Hematopoietic multipotent progenitor cell treated with erythropoietin and hydrocortisone succinate and interleukin-3 and kit ligand, for 6 days (in vitro differentiated cells): ENCODE data around the gene RNF207.

ENCODE experiments used
- DNase-seq: peaks from one replicate; pipeline ENCODE4 v3.0.0-alpha.2; 2015

Gene RNF207

GRCh38 chr1:6174621-6175410, 31.1 kb upstream of the RNF207 start:
- DNase-seq, result no peak

GRCh38 chr1:6175411-6175828, 30.5 kb upstream of the RNF207 start:
- DNase-seq, result no peak

DNA sequence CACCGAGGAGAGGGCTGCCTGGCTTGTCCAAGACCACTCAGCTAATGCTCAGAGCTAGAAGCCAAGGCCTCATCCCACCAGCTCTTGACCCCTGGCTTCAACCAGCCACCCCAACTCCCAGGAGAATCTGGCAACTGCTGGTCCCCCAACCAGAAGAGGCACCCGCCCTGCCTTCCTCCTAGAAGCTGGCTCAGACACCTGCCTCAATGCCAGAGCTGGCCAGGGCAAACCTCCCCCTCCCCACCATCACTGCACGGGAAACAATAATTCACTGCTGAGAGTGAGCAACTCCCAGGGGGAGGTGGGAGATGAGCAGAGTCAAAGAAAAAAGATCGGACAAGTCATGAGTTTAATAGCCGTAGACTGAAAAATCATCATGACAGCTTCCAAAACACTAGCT, 29.1 kb upstream of the RNF207 start:
- DNase-seq, result no peak

- no peak for DNase-seq
Measured at GRCh38 chr1:6177681-6178380, 28.1 kb upstream of the RNF207 start.

GRCh38 chr1:6178751-6179563, 27.0 kb upstream of the RNF207 start:
- no peak for DNase-seq

DNA sequence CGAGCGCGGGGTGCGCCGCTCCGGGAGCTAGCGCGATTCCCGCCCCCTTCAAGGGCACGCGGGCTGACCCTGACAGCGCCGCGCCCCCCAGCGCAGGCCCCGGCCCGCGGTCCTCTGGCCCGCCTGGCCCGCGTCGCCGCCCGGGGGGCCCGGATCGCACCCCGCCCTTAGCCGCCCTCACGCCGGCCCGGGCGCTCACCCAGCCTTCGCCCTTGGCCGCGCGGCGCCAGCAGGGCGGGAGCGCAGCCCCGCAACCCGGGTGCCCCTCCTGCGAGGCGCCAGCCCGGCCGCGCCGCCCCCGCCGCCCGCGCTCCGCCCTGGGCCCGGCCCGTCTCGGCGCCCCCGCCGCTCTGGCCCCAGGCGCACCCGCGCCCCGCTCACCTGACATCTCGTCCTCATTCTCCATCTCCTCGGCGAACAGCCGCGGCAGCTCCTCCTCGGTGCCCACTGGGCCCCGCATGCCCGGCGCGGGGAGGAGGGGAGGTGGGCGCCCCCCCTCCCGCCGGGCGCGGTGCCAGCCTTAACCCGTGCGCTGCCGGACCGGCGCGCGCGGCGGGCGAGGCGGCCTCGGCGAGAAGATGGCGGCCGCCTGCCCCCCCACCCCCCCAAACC, 26.2 kb upstream of the RNF207 start:
- DNase-seq, result no peak

- no peak for DNase-seq
Measured at GRCh38 chr1:6180268-6180706, 25.6 kb upstream of the RNF207 start, which contains the start of gene CHD5. Gene CHD5 (minus strand): TSS chr1:6180321. CDS start chr1:6180023, 298 bp downstream.

GRCh38 chr1:6180707-6181311, 25.1 kb upstream of the RNF207 start:
- peak; percentile 34 for DNase-seq

DNA sequence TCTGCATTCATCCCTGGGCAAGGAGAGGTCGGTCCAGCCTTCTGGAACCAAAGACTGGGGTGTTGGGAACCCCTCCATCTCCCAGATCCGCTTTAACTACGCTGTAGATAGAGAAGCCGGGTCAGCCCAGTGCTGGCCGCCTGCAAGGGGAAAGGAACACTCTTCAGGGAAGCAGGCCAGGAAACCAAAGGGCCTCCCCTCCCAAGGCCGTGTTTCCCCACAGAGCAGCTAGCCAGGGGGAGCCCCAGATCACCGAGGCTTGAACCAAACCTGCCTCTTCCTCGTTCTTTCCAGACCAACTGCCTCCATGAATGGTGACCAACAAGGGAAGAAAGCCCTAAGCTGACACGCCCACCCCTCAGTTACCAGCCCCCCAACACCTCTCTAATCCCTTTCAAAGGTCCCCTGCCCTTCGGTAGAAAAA, 24.6 kb upstream of the RNF207 start:
- DNase-seq, result no peak

DNA sequence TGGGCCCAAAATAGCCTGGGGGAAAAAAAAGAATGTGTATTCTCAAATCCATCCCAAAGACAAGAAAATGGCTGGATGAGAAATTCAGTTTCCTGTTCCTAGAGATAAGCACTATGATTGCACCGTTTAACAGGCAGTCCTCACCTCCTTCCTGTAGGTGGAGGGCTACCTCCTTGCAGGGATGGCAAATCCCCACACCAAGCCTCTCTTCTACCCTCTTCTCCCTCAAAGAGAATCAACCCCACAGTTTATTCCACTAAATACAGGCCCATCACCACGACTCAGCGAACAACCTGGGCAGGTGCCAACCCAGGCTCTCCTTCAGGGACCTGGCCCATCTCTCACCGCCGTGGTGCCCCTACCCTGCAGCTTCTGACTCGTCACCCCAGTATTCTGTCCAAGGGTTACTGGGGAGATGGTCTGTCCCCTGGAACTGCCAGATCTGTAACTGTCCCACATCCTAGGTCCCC, 22.4 kb upstream of the RNF207 start:
- DNase-seq, result peak; percentile 42

DNA sequence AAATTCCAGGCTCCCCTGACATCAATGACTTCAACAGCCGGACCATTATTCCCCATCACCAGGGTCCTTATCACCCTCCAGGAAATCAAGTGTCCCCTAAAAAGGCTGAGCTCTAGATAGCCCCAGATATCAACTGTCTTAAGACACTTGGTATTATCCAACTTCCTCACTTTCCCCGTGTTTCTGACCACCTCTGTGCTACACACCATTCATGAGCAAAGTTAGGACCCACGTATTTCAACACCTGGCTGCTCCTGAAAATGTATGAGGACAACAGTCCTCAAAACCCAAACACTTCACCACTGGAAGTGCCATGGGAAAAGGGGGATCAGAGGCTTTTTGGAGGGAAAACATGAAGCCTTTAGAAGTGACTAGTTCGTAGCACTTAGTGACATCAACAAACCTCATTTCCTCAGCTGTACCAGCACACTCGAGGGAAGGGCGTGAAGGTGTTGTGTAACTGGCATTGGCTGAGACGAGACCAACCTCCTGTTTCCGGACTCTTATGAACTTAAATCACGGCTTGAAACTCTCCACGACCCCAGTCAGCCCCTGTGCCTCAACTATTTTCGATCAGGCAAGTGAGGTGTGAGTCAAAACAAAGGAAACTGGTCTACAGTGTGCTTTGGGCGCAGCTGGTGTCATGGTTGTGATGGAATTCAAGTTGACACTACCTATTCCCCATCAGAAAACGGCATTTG, 21.7 kb upstream of the RNF207 start:
- no peak for DNase-seq

DNA sequence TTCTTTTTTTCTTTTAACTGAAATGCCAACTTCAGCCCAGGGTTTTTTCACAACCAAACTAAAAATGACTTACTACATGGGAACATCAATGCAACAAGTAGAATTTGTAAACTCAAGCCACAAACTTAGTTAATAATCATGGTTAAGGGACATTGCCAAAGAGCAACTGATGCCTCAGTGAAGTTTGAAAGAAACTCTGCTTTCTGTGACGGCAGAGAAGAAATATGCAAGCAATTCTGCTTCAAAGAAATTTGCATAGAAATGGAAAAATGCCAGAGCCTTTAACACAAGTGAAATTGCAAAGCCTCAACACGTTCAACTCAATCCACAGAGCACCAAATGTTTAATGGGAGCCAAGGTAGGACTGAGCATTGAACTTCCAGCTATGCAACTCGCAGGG, 20.8 kb upstream of the RNF207 start:
- no peak for DNase-seq

DNA sequence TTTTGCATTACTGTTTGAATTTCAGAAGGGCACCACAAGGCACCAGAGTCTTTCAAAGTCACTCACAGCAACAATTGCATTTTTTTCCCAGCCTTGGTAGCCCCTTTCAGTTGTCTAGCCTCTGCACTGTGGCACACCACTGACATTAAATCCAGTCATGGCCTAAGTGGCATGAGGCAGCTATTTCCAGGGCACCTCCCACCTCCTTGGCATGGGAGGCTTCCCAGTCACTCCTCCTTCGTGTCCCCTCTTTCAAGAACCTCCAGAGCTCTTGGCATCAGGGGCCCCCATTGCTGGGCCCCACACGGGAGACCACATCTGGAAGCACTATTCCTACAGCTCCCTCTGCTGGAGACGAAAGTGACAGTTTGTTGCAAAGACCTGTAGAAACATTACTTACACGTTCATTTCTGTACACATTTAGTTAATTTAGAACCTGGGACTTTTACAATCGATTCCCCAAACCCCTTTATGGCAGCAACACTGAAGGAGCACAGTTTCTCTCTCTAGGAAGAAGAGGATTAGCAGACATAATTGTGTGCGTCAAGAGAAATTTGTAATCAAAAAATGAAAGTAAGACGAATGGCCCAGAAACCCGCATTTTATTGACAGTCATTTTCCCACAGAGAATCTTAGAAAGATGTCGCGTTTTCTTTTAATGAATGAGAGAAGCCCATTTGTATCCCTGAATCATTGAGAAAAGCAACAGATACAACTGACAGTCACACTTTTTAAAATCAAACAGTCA, 20.1 kb upstream of the RNF207 start:
- DNase-seq, result peak; percentile 76

GRCh38 chr1:6188466-6188865, 17.5 kb upstream of the RNF207 start:
- no peak for DNase-seq

GRCh38 chr1:6191968-6192367, 14.0 kb upstream of the RNF207 start:
- no peak for DNase-seq

DNA sequence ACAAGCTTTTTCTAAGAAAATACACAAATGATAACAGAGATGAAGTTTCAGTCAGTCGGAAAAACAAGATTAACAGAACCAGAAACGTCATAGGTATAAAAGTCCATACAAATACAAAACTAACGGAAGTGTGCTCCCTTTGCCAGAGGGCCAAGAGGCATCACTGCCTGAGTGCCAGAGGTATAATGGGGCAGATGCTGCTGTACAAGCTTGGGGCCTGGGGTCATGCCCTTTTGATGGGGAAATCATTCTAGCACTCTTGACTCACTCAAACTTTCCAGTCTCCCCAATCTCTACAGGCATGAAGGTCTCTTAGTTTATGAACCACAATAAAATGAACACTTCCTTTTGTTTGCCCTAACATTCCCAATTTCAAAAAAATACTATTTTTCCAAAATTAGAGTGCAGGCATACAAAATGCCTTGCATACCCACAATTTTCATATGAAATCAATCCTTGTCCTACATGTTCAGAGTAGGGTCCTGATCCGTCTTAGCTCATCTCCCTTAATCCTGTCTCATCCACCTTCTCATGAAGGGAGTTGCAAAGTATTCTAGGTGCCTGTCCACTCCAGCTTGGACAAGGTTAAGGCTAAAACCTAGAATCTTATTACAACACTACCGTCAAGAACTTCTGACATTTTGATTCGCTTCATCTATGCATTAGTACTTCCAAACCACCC, 8.0 kb upstream of the RNF207 start:
- DNase-seq, result no peak

DNA sequence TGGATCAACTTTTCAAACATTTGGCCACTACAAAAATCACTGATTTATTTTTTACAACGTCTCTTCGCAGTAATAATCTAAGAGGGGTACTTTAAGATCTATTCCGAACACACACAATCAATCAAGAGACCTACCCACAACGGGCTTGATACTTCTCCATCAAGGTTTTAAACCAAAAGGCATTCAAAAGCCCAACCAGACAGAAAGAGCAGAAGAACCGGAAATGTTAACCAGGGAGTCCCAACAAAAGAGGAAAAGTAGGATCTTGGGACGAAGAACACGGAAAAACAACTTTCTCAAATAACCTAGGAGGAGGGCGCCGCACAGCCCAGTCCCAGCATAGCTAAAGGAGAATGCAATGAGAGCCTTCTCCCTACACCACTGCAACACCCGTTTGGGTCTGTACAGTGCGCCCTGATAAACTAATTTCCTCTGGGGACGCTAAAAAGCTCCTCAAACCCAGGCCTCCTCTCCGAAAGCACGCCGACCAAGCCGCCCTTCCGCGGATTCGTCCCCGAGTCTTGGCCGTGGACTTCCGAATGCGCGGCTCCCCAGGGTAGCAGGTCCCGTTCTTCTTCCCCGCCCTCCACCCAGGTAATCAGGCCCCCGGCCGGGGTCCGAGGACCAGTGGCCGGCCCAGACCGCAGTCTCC, 7.1 kb upstream of the RNF207 start:
- DNase-seq, result peak; percentile 39

DNA sequence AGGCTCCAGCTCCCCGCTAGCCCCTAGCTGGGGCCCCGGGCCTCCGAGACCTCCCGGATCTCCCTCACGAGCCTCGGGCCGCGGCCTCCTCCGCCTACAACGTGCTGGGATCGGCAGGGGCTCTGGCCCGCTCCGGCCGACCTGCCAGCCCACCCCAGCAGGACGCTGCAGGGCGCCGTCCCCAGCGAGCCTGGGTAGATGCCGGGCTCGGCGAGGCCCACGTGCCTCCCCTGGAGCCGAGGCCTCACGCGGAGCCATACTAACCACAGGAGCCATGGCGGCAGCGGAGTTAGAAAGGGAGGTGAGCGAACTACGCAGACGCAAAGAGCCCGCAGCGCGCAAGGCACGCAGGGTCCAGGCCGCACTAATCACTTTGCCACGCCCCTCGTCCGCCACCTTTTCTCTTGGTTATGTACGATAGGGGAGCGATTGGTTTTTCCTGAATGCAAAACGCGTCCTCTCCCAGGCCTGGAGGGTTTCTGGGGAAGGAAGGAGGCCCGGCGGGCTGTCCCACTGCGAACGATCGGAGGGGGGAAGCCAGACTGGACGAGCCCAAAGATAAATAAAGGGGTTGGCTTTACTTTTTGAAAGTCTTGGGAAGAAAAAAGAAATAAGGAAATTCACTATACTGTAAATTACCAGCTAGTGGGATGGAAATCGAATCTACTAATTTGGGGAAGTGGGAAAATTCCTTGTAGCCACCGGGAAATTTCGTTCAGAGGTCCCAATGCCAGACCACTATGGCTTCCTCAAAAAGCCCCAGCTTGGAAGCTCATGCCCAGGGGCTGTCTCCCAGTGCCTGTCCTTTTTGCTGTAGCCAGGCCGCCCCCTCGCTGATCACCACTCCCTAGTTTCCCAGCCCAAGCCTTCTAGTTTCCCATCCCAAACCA, 6.4 kb upstream of the RNF207 start, which contains the start of gene RPL22:
RPL22 (minus strand) TSS at position 298 of the 890 bp plus-strand sequence; CDS start at position 276, 22 bp downstream.
- peak; percentile 100 for DNase-seq
